KOPT-K1 (cell line): Measurements from ENCODE around the gene SDHAF1.
A peak's percentile ranks its signal among the peaks of the same experiment; 100 is the strongest.
"Not testable (repeated sequence)": the region's sequence is repeated elsewhere in the genome, so short reads cannot be mapped to it uniquely, and the experiment has no call there.

ENCODE experiments used
- H3K27ac ChIP-seq: fragments of 200-600 bp; sonication (generic); 2 replicates; pipeline ENCODE4 v1.5.1; 2016; ENCODE audit warnings: antibody characterized with exemption, mild to moderate bottlenecking, low read depth, low read length; ENCODE audit not compliant: poor library complexity, severe bottlenecking
- H3K36me3 ChIP-seq: fragments of 200-600 bp; sonication (generic); 2 replicates; pipeline ENCODE4 v1.5.1; 2017; ENCODE audit warnings: antibody characterized with exemption, mild to moderate bottlenecking, low read length, moderate library complexity; ENCODE audit not compliant: insufficient read depth
- H3K9me3 ChIP-seq: fragments of 200-600 bp; sonication (generic); 2 replicates; pipeline ENCODE4 v1.5.1; 2017; ENCODE audit warnings: antibody characterized with exemption, low read length, mild to moderate bottlenecking; ENCODE audit not compliant: insufficient read depth, poor library complexity, severe bottlenecking

Gene SDHAF1

GRCh38 chr19:35995048-35995993 is at the start of gene SDHAF1:
TSS of gene SDHAF1 (plus strand) at chr19:35995188. CDS start at chr19:35995275, 87 bp downstream.
- H3K36me3 ChIP-seq = peaks cover 20% of the 10 kb centered on the region
- peak within 1 kb of the TSS; percentile 63 for H3K27ac ChIP-seq
- H3K9me3 ChIP-seq = no peaks in the 10 kb centered on the region

- Histone ChIP-seq H3K27ac (no peak overlapping the region), H3K36me3 (no peaks in the 10 kb centered on the region), H3K9me3 (no peaks in the 10 kb centered on the region)
Measured at GRCh38 chr19:35946203-35946602, 48.8 kb upstream of the SDHAF1 start.

- Histone ChIP-seq H3K9me3 (no peaks in the 10 kb centered on the region), H3K36me3 (no peaks in the 10 kb centered on the region), H3K27ac (no peak overlapping the region)
Measured at GRCh38 chr19:35949131-35949530, 45.9 kb upstream of the SDHAF1 start.

GRCh38 chr19:35955881-35956634 is 38.9 kb upstream of the SDHAF1 start:
- Histone ChIP-seq H3K36me3 (no peaks in the 10 kb centered on the region), H3K9me3 (peaks cover 6% of the 10 kb centered on the region)

GRCh38 chr19:35957411-35957810 is 37.6 kb upstream of the SDHAF1 start:
- not testable (repeated sequence) for H3K9me3 ChIP-seq, H3K27ac ChIP-seq, H3K36me3 ChIP-seq

More at GRCh38 chr19:35955881-35956634, 38.9 kb upstream of the SDHAF1 start:
- no peak overlapping the region for H3K27ac ChIP-seq

- H3K27ac ChIP-seq = no peak overlapping the region
- peaks cover 6% of the 10 kb centered on the region for H3K9me3 ChIP-seq
- H3K36me3 ChIP-seq = no peaks in the 10 kb centered on the region
Measured at GRCh38 chr19:35958660-35959039, 36.3 kb upstream of the SDHAF1 start.

GRCh38 chr19:35959040-35959967 is 35.7 kb upstream of the SDHAF1 start:
- Histone ChIP-seq H3K36me3 (no peaks in the 10 kb centered on the region), H3K9me3 (peaks cover 6% of the 10 kb centered on the region), H3K27ac (no peak overlapping the region)

GRCh38 chr19:35959968-35960320 is 35.0 kb upstream of the SDHAF1 start:
- Histone ChIP-seq H3K36me3 (no peaks in the 10 kb centered on the region), H3K9me3 (peaks cover 6% of the 10 kb centered on the region), H3K27ac (no peak overlapping the region)

- Histone ChIP-seq H3K36me3 (no peaks in the 10 kb centered on the region), H3K27ac (no peak overlapping the region), H3K9me3 (peaks cover 6% of the 10 kb centered on the region)
Measured at GRCh38 chr19:35960432-35960972, 34.5 kb upstream of the SDHAF1 start.

GRCh38 chr19:35963514-35963913 is 31.5 kb upstream of the SDHAF1 start:
- Histone ChIP-seq H3K27ac (no peak overlapping the region), H3K36me3 (no peaks in the 10 kb centered on the region), H3K9me3 (no peaks in the 10 kb centered on the region)

GRCh38 chr19:35966771-35967170 is 28.2 kb upstream of the SDHAF1 start:
- H3K9me3 ChIP-seq = no peaks in the 10 kb centered on the region
- no peaks in the 10 kb centered on the region for H3K36me3 ChIP-seq
- H3K27ac ChIP-seq = no peak overlapping the region

GRCh38 chr19:35973487-35973886 is 21.5 kb upstream of the SDHAF1 start:
- no peaks in the 10 kb centered on the region for H3K9me3 ChIP-seq
- H3K36me3 ChIP-seq = no peaks in the 10 kb centered on the region

GRCh38 chr19:35975608-35976214 is 19.3 kb upstream of the SDHAF1 start:
- no peaks in the 10 kb centered on the region for H3K36me3 ChIP-seq
- no peaks in the 10 kb centered on the region for H3K9me3 ChIP-seq
- no peak overlapping the region for H3K27ac ChIP-seq

More at GRCh38 chr19:35973487-35973886, 21.5 kb upstream of the SDHAF1 start:
- no peak overlapping the region for H3K27ac ChIP-seq
